ENCODE data around the gene H6PD.
"Not testable (repeated sequence)": the region's sequence is repeated elsewhere in the genome, so short reads cannot be mapped to it uniquely, and the experiment has no call there.

The H6PD gene

DNA sequence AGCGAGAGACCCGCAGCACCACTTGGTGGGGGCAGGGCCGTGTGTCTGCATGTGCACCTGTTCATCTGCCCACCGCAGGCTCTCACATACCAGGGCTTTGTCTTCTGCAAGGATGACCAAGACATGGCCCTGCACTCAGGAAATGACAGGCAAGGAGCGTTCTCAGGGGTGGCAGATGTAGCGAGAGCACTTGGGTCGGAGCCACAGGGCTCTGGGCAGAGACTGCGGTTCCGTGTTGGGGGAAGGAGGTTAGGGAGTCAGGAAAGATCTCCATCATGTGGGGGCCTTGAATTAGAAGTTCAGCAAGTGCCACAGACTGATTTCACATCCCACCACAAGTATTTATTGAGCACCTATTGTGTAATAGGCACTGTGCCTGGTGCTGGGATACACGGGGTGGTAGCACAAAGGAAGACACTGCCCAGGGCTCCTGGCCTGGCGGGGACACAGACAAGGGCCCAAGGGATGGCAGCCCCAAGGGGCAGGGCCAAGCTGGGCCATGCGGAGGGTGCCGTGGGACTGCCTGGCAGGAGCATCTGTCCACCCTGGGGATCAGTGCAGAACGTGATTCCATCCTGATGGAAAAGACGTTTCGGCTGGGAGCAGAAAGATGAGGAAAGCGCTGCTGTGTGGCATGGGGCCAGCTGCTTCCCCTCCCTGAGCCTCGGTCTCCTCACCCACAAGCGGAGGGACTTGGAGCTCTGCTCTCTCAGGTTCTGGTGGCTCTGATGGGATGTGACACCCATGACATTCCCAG lies 46.7 kb downstream of the H6PD start:
- DNase-seq: no peak

GRCh38 chr1:9281908-9282695 lies 47.5 kb downstream of the H6PD start:
- DNase-seq: no peak

GRCh38 chr1:9282696-9282955 lies 48.1 kb downstream of the H6PD start:
- DNase-seq: no peak

- no peak for DNase-seq
Observed at GRCh38 chr1:9284061-9284460, 49.5 kb downstream of the H6PD start.

DNA sequence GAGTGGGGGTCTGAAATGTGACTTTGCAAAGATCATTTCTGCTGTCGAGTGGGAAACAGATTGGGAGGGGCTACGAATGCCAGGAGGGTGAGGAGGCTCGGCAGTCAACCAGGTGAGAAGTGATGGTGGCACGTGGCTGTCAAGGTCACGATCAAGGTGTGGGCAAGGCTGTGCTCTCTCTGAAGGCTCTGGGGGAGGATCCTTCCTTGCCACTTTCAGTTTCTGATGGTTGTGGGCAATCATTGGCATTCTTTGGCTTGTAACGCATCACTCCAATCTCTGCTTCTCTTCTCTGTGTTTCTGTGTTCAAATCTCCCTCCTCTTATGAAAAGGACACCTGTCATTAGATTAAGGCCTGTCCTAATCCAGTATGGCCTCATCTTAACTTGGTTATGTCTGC lies 52.0 kb downstream of the H6PD start:
- no peak for DNase-seq

DNA sequence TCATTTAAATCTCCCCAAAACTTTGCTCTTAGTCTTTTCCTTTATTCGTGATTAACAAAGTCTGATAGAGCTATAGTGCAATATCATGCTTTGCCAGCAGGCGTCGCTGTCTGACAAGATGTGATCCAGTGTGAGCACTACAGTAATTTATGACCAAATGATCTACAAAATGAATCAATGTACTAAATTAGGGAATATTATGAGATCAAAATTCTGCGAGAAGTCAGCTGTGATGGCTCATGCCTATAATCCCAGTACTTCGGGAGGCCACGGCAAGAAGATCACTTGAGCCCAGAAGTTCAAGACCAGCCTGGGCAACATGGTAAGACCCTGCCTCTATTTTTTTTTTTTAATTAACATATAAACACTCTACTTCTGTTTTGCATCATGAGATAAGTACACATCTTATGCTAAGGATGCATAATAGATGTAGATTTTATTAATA lies 54.5 kb downstream of the H6PD start:
- peak; percentile 89 for DNase-seq

DNA sequence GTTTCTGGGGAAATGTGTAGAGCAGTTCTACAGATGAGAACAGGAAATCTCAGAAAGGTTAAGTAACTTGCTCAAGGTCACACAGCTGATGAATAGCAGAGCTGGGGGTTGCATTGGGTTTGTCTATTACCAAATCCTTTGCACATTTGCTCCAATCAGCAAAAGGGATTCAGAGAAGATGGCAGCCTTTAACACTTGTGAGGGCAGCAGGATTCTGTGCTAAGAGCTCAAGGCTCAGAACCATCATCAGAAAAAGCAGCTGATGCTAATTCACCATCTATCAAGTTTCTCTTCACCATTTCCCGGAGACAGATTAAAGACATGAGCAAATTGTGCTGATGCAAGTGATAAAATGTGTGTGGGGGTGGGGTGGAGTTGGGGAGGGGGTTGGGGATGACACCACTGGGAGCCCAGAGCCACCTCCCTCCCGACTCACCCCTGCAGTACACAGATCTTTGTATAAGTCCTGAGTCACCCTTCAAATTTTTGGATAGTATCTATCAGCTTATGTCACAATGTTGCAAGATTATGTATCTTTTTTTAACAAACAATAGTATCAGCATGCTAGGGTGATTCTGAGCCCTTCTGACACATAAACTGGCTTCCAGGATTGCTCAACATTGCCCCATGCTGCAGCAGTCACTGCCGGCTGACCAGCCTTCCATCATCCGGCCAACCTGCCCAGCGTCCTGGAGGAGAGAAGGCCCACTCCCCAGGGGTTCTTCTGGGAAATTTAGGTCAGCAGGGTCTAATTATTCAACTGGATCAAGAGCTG lies 55.3 kb downstream of the H6PD start:
- DNase-seq: peak; percentile 36

DNA sequence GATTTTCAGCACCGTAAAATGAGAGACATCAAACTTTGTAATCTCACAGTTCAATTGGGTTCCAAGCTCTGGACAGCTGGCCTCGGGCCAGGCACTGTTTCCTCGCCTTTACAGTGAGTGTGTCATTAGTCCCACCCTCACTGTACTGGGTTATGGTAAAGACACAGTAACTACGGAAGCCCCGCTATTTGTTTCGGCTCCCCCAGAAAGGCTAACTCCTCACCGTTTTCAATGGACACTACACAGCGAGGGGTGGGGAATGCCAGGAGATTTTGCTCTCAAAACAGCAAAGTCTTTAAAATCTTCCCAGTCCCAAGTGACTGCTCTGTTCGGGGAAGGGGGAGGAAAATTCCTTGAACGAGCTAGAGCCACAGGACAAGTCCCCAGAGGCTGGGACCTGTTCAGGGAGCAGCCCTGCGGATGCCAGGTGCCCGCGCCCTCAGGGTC lies 57.4 kb downstream of the H6PD start:
- DNase-seq: no peak

GRCh38 chr1:9292361-9293240 lies 58.0 kb downstream of the H6PD start, which contains the start of gene SPSB1:
TSS of gene SPSB1 (plus strand) at chr1:9292894. CDS start at chr1:9355892, 62,998 bp downstream.
- peak; percentile 26 for DNase-seq

DNA sequence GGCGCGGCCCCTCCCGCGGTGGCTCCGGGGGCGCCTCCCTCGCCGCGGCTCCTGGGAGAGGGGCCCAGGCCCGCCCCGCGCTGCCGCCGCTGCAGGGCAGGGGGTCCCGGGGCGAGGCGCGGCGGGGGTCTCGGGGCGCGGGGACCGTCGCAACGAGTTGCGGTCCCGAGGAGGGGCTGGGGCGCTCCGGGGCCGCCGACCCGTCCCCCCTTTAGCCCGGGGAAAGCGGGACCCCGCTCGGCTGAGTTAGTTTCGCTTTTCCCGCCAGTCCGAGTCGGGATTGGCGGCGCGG lies 58.6 kb downstream of the H6PD start:
- DNase-seq: no peak

- peak; percentile 21 for DNase-seq
Observed at GRCh38 chr1:9293533-9294404, 59.2 kb downstream of the H6PD start.

GRCh38 chr1:9294405-9294773 lies 59.8 kb downstream of the H6PD start:
- DNase-seq: no peak

DNA sequence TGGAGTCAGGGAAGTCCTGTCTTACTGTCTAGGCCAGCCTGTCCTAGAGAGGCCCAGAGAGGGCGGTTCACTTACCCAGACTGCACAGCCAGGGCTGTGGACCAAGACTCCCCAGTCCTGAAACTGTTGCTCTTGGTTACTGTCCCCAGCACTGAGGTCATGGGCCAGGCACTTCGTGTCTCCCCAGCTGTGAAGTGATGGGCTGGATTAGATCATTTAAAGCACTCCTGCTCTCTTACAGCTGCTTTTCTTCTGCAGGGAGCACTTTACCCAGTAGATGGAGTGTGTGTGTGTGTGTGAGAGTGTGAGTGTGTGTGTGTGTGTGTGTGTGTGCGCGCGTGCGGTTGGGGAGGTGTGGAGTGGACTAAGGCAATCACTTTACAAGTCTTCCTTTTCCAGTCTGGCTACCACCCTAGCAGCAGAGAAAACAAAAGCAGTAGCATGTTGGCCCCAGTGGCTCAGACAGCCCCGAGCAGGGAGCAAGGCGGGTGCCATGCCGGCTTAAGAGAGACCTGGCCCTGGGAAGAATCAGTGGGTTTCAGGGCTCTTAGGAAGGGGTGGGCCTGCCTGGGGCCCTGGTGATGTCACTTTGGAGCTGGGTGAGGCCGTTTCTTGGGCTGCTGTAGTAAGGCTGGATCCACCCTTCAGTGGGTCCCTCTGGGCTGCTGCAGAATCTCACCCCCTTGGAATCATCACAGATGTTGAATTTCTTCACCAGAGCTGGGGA lies 60.5 kb downstream of the H6PD start:
- no peak for DNase-seq

DNA sequence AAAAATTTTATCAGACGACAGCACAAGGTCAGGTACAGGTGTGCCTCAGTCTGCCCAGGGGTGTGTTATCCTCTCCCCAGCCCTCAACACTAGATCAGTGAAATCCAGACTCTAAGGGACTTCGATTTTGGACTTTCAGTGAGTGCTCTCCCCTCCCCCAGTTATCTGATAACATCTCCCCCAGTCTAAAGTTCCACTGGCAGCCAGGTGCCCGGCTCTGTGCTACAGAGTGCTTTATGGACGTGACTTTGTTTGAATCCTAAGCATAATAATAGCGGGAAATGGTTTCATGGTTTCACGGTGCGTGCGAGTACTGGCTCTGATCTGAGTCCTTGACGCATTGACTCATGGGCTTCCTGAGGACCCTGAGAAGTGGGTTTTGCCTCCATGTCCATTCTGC lies 61.3 kb downstream of the H6PD start:
- DNase-seq: no peak

GRCh38 chr1:9296850-9297249 lies 62.3 kb downstream of the H6PD start:
- no peak for DNase-seq

DNA sequence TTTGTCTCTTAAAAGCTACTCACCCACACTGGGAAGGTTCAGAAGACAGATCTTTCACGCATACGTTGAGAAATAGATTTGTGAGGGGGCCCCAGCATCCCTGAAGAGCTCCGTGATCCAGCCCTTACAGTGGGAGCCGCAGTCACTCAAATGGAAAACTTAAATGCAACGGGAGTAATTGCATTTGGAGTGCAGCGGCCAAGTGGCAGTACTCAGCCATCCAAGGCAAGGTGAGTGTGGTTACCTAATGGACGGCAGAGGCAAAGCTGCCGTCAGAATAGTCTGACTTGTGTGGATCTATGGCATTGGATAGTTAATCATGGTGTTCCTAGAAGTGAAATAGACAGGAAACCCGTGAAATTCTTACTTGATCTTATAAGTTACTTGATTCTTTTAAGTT lies 63.3 kb downstream of the H6PD start:
- no peak for DNase-seq

GRCh38 chr1:9298282-9298681 lies 63.7 kb downstream of the H6PD start:
- no peak for DNase-seq

DNA sequence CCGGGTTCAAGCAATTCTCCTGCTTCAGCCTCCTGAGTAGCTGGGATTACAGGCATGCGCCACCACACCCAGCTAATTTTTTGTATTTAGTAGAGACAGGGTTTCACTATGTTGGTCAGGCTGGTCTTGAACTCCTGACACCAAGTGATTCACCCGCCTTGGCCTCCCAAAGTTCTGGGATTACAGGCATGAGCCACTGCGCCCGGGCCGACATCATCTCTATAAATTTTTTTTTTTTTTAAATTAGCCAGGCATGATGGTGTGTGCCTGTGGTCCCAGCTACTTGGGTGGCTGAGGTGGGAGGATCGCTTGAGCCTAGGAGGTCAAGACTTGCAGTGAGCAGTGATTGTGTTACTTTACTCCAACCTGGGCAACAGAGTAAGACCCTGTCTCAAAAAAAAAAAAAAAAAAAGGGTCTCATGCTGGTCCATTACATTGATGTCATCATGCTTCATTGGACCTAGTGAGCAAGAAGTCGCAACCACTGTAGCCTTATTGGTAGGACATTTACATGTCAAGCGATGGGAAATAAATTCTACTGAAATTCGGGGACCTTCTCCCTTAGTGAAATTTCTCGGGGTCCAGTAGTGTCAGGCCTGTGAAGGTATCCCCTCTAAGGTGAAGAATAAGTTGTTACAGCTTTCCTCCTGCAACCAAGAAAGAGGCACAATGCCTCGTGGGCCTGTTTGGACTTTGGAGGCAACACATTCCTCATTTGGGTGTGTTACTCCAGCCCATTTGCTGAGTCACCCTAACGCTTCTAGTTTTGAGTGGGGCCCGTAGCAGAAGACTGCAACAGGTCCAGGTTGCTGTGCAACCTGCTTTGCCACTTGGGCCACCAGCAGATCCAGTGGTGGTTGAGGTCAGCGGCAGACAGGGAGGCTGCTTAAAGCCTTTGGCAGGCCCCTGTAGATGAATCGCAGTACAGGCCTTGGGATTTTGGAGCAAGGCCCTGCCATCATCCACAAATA lies 65.3 kb downstream of the H6PD start:
- not testable (repeated sequence) for DNase-seq

DNA sequence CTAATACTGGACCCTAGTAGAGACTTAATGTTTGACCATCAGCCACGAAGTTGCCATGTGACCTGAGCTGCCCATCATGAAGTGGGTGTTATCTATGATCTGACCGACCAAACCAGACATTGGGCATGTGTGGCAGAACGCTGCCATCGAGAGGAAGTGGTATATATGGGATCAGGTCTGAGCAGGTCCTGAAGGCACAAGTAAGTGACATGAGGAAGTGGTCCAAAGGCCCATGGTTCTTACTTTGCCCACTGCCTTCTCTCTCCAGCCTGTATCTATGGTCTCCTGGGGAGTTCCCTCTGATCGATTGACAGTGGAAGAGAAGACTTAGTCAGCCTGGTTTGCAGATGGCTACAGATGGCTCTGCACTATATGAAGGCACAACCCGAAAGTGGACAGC lies 66.0 kb downstream of the H6PD start:
- no peak for DNase-seq
